Measurements from ENCODE around the gene DUSP18. TPM values are rescaled to one million over a fixed set of nuclear protein-coding genes. Genes with fewer than 3 reads are reported as not detected.

The DUSP18 gene
- total and polyA plus RNA-seq, 4 donors, result 1.0 to 2.3 (median 1.6) TPM

GRCh38 chr22:30665266-30665665, 2.4 kb downstream of the DUSP18 start:
- WGBS, result 78% methylated on average over 2 of the region's 2 CpGs
- no peaks in the 10 kb centered on the region for H3K27me3 ChIP-seq (ENCODE audit: control insufficient read depth in 4 of 4, insufficient read depth in 4 of 4, low read length in 3 of 4)
- H3K9me3 ChIP-seq (ENCODE audit: control insufficient read depth in 4 of 4, low read length in 3 of 4), result no peaks in the 10 kb centered on the region
- peaks cover 2 to 3% (median 2%) of the 10 kb centered on the region in 4 donors for H3K36me3 ChIP-seq (ENCODE audit: control insufficient read depth in 4 of 4, insufficient read depth in 3 of 4, low read depth in 1 of 4, low read length in 3 of 4)
- H3K27ac ChIP-seq (ENCODE audit: low read depth in 1 of 2, low read length in 2 of 2), result no peak overlapping the region
- H3K4me1 ChIP-seq (ENCODE audit: control insufficient read depth in 4 of 4, insufficient read depth in 4 of 4, low read length in 3 of 4), result peaks cover 2 to 19% (median 13%) of the 10 kb centered on the region in 4 donors
- no peak overlapping the region for H3K9ac ChIP-seq (ENCODE audit: low read depth in 1 of 2, low read length in 2 of 2)
- TF ChIP-seq MAX (IDR thresholded peaks at IDR 0.05) (no peak), HNF4G (IDR thresholded peaks at IDR 0.05) (no peak)
- TF ChIP-seq, protein P1, sequence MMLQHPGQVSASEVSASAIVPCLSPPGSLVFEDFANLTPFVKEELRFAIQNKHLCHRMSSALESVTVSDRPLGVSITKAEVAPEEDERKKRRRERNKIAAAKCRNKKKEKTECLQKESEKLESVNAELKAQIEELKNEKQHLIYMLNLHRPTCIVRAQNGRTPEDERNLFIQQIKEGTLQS (IDR thresholded peaks at IDR 0.05), result no peak
- no peak for DNase-seq (ENCODE audit: low spot score)
- no peak overlapping the region for H3K4me3 ChIP-seq (ENCODE audit: low read depth in 1 of 3, low read length in 3 of 3)

- Histone ChIP-seq H3K27me3 (ENCODE audit: control insufficient read depth in 4 of 4, insufficient read depth in 4 of 4, low read length in 3 of 4) (no peaks in the 10 kb centered on the region), H3K4me3 (ENCODE audit: low read depth in 1 of 3, low read length in 3 of 3) (no peak overlapping the region), H3K9me3 (ENCODE audit: control insufficient read depth in 4 of 4, low read length in 3 of 4) (no peaks in the 10 kb centered on the region), H3K4me1 (ENCODE audit: control insufficient read depth in 4 of 4, insufficient read depth in 4 of 4, low read length in 3 of 4) (peaks cover 2 to 19% (median 13%) of the 10 kb centered on the region in 4 donors), H3K36me3 (ENCODE audit: control insufficient read depth in 4 of 4, insufficient read depth in 3 of 4, low read depth in 1 of 4, low read length in 3 of 4) (peaks cover 2 to 3% (median 2%) of the 10 kb centered on the region in 4 donors), H3K27ac (ENCODE audit: low read depth in 1 of 2, low read length in 2 of 2) (no peak overlapping the region), H3K9ac (ENCODE audit: low read depth in 1 of 2, low read length in 2 of 2) (no peak overlapping the region)
- DNase-seq (ENCODE audit: low spot score), result no peak
- 95% methylated on average over 13 of the region's 13 CpGs for WGBS
- no peak for TF ChIP-seq SP1 (IDR thresholded peaks at IDR 0.05)
- no peak for TF ChIP-seq EGR1 (IDR thresholded peaks at IDR 0.05; ENCODE audit: low read depth in 2 of 2)
- TF ChIP-seq, protein P2, sequence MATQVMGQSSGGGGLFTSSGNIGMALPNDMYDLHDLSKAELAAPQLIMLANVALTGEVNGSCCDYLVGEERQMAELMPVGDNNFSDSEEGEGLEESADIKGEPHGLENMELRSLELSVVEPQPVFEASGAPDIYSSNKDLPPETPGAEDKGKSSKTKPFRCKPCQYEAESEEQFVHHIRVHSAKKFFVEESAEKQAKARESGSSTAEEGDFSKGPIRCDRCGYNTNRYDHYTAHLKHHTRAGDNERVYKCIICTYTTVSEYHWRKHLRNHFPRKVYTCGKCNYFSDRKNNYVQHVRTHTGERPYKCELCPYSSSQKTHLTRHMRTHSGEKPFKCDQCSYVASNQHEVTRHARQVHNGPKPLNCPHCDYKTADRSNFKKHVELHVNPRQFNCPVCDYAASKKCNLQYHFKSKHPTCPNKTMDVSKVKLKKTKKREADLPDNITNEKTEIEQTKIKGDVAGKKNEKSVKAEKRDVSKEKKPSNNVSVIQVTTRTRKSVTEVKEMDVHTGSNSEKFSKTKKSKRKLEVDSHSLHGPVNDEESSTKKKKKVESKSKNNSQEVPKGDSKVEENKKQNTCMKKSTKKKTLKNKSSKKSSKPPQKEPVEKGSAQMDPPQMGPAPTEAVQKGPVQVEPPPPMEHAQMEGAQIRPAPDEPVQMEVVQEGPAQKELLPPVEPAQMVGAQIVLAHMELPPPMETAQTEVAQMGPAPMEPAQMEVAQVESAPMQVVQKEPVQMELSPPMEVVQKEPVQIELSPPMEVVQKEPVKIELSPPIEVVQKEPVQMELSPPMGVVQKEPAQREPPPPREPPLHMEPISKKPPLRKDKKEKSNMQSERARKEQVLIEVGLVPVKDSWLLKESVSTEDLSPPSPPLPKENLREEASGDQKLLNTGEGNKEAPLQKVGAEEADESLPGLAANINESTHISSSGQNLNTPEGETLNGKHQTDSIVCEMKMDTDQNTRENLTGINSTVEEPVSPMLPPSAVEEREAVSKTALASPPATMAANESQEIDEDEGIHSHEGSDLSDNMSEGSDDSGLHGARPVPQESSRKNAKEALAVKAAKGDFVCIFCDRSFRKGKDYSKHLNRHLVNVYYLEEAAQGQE (IDR thresholded peaks at IDR 0.05), result no peak
- TF ChIP-seq MAX (IDR thresholded peaks at IDR 0.05), result no peak
- TF ChIP-seq FOXA1 (IDR thresholded peaks at IDR 0.05), result no peak
- no peak for TF ChIP-seq RAD21 (IDR thresholded peaks at IDR 0.05)
- TF ChIP-seq, protein P1 (IDR thresholded peaks at IDR 0.05), result no peak
- TF ChIP-seq HNF4G (IDR thresholded peaks at IDR 0.05), result no peak
- TF ChIP-seq ZBTB33 (IDR thresholded peaks at IDR 0.05), result no peak
- no peak for TF ChIP-seq GABPA (IDR thresholded peaks at IDR 0.05 in 1 of 2, conservative IDR thresholded peaks at IDR 0.05 in 1 of 2)
- no peak for TF ChIP-seq JUND (IDR thresholded peaks at IDR 0.05)
- TF ChIP-seq TAF1 (conservative IDR thresholded peaks at IDR 0.05), result no peak
- no peak for TF ChIP-seq YY1 (IDR thresholded peaks at IDR 0.05)
- no peak for TF ChIP-seq CTCF (IDR thresholded peaks at IDR 0.05; ENCODE audit: low read depth, low read length, missing input control)
- no peak for TF ChIP-seq HNF4A (conservative IDR thresholded peaks at IDR 0.05)
- TF ChIP-seq RXRA (IDR thresholded peaks at IDR 0.05), result no peak
- TF ChIP-seq NR2F2 (IDR thresholded peaks at IDR 0.05), result no peak
- no peak for TF ChIP-seq FOXA2 (IDR thresholded peaks at IDR 0.05)
Measured at GRCh38 chr22:30664798-30665197, 2.9 kb downstream of the DUSP18 start.

Measured in liver (tissue), 9 donors.